Measurements from ENCODE around the gene ING4.

ING4 gene

GRCh38 chr12:6607751-6608591 lies 54.9 kb downstream of the ING4 start:
- peak in 9 of 14 donors; percentile 44 to 93 (median 69) for DNase-seq

DNA sequence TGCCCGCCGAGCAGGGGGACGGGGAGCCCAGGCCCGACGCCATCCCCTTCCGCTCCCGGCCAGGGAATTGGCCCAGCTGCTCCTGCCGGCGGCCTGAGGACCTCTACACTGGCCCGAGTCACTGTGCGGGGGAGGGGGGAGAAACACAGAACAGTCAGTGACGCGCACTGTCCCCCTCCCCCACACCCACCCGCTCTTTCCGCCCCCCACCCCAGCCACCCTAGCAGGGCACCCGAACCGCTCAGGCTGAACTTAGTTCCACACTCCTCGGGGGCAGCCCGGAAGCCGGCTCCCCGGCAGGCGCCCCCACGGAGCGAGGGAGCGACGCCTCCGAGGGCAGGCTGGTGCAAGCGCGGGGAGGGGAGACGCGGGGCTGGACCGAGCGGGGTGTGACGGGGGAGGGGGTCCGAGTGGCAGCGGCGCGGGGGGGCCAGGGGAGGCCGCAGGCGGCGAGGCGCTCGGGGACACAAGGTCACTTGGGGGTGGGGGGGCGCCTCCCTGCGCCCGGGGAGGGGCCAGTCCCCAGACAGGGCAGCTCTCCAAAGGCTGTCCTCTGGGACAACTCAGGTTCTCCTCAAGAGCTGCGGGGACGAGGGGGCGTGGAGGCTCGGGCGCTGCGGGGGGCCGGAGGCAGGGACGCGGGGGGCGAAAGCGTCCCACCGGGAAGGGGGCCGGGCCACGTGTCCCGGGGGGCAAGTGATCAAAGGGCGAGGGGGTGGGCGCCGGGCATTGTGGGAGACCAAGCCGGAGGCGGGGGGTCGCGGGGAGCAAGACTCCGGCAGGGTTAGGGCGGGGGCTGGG lies 56.4 kb downstream of the ING4 start:
- DNase-seq = peak in 12 of 14 donors; percentile 38 to 84 (median 60)

DNA sequence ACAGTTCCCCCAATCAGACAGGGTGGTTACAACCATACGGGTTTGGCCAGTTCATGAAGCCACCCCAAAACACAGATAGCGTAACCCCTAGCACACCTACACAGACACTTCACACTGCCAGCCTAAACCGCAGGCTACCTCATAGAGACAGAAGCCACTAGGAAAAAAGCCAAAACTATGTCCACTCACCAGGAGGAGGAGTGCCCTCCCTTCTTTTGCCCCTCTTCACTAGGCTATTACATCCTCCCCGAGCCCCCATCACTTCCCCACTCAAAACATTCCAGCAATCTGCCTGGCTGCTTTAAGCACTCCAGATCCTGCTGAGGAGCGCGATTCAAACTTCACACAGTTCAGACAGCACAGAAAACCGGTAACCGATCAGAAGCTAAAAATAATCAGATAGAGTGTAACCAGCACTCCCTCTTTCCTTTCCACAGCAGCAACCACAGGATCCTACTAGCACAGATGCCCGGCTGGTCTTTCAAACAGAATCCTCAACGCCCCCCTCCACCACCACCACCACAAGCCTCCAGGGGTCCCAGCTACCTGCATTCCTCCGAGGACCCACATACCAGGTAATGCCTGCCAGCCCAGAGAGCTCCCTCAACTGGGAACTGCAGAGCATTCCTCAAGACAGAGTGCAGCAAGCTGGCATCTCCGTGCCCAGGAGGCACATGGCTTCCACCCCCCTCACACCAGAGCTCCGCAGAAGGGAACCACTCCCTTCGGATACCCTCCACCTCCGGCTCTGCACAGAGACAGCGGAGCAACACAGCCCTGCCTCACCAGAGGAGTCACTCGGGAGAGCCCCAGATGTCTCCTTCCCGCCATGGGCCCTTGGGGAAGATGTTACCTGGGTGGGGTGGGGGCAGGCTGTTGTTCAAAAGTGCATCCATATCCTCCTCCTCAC lies 57.2 kb downstream of the ING4 start:
- DNase-seq = peak in 2 of 14 donors; percentile 38 to 46

GRCh38 chr12:6604259-6605029 lies 58.5 kb downstream of the ING4 start:
- no peak for DNase-seq

GRCh38 chr12:6603095-6603567 lies 59.8 kb downstream of the ING4 start:
- peak in 1 of 14 donors; percentile 38 for DNase-seq

DNA sequence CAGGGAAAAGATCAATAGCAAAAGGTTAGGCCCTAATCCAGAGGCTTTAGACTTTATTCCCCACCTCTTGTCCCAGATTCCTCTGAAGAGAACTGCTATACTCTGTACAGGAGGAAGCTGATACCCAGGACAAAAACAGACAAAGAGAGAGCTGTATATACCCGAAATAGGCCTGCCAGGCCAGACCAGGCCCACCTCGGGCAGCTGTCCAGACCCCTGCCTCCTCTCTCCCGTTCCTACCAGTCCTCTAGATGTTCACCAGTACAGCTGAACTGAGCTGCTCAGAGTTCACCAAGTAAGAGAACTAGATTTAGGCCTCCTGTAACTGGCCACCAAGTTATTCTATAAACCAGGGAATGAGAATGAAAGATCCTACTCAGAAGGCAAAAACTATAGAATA lies 60.4 kb downstream of the ING4 start:
- DNase-seq = no peak
